K562 (cell line): Measurements from ENCODE around the gene MEX3A. TPM values are rescaled to one million over a fixed set of nuclear protein-coding genes. Genes with fewer than 3 reads are reported as not detected.

ENCODE experiments used
- ARHGAP35 ChIP-seq: fragments of 450-650 bp; IDR thresholded peaks from 2 replicates; pipeline ENCODE4 v1.6.1; 2018; ENCODE audit not compliant: partially characterized antibody
- ARID2 ChIP-seq: fragments of 450-650 bp; IDR thresholded peaks from 2 replicates; pipeline ENCODE4 v1.6.1; 2017; ENCODE audit warnings: antibody characterized with exemption, mild to moderate bottlenecking
- ATF7 ChIP-seq: fragments of 450-650 bp; IDR thresholded peaks from 2 replicates; pipeline ENCODE4 v1.7.1; 2014; ENCODE audit warnings: mild to moderate bottlenecking, moderate library complexity
- CAMTA2 ChIP-seq: fragments of 250-450 bp; sonication (Bioruptor Pico); conservative IDR thresholded peaks from 2 replicates; pipeline ENCODE4 v1.5.1; 2022
- EHMT2 ChIP-seq: fragments of 450-650 bp; IDR thresholded peaks from 2 replicates; pipeline ENCODE4 v1.6.1; 2018; ENCODE audit warnings: antibody characterized with exemption
- HMBOX1 ChIP-seq: sonication (generic); IDR thresholded peaks from 2 replicates; pipeline ENCODE4 v1.6.1; 2016
- KHSRP ChIP-seq: fragments of 450-650 bp; IDR thresholded peaks from 2 replicates; pipeline ENCODE4 v1.6.1; 2017
- NFIX ChIP-seq: fragments of 250-450 bp; sonication (Bioruptor Pico); IDR thresholded peaks from 2 replicates; pipeline ENCODE4 v1.4.0; 2020; ENCODE audit warnings: low read depth, mild to moderate bottlenecking, moderate library complexity
- NR2F6 ChIP-seq: fragments of 450-650 bp; formaldehyde crosslinking; IDR thresholded peaks from 2 replicates; pipeline ENCODE4 v1.4.0; 2020; ENCODE audit warnings: mild to moderate bottlenecking
- RFX1 ChIP-seq: fragments of 450-650 bp; IDR thresholded peaks from 2 replicates; pipeline ENCODE4 v1.6.1; 2016; ENCODE audit warnings: mild to moderate bottlenecking, moderate library complexity
- SMAD4 ChIP-seq: fragments of 250-450 bp; sonication (Bioruptor Pico); conservative IDR thresholded peaks from 2 replicates; pipeline ENCODE4 v1.8.0; 2021; ENCODE audit warnings: inconsistent platforms, mild to moderate bottlenecking, moderate library complexity
- TBP ChIP-seq: optimal IDR thresholded peaks from 2 replicates; pipeline ENCODE3; 2011; ENCODE audit warnings: low read depth, low read length, improper control_type of control experiment
- VEZF1 ChIP-seq: fragments of 200-800 bp; sonication (Bioruptor generic); IDR thresholded peaks from 2 replicates; pipeline ENCODE4 v1.6.1; 2017; ENCODE audit warnings: missing genetic modification characterization, missing compliant biosample characterization
- polyA plus RNA-seq, 8 experiments: library from polyadenylated mRNA; depleted of rRNA in 4 of 8; stranded (reverse) in 5 of 8; unstranded in 3 of 8; fragments of >200 nt; fragmentation: Nextera tagmentation in 2 of 8; fragmentation: Illumina TruSeq in 1 of 8; extraction: Ambion mirVana in 2 of 8; extraction: Trizol in 1 of 8; gene quantifications; 2 replicates each; pipeline versions ENCODE4 v1.2.1 to v1.2.3, GENCODE V29; 2011 to 2014; ENCODE audit warnings: inconsistent platforms in 1 of 8, missing spikeins in 1 of 8
- total RNA-seq, 7 experiments: library from RNA; depleted of rRNA in 6 of 7; stranded (reverse); fragments of >200 nt in 6 of 7; fragmentation: Illumina TruSeq in 2 of 7; extraction: Trizol in 2 of 7; gene quantifications; 2 replicates each; pipeline versions ENCODE4 v1.2.1 to v1.2.3, GENCODE V29; 2011 to 2021; ENCODE audit warnings: low replicate concordance in 1 of 7
- TF ChIP-seq, protein P1 (sequence below), 2 experiments: fragments of 450-650 bp; formaldehyde crosslinking in 1 of 2; IDR thresholded peaks; 2 replicates each; pipeline versions ENCODE4 v1.4.0 to v1.6.1; 2014 to 2020; ENCODE audit warnings: mild to moderate bottlenecking in 2 of 2, borderline replicate concordance in 1 of 2, low read depth in 1 of 2
- TF ChIP-seq, protein P2 (sequence below): IDR thresholded peaks from 2 replicates; pipeline ENCODE4 v1.6.1; 2012; ENCODE audit warnings: low read depth, low read length, improper control_type of control experiment, borderline replicate concordance

Gene MEX3A
- total and polyA plus RNA-seq, 9 of the 15 experiments (the other 6 are each of a cell fraction or from before 2014, with no cell fraction given), result 0.36 to 13.7 (median 5.2) TPM

- TF ChIP-seq, protein P1, sequence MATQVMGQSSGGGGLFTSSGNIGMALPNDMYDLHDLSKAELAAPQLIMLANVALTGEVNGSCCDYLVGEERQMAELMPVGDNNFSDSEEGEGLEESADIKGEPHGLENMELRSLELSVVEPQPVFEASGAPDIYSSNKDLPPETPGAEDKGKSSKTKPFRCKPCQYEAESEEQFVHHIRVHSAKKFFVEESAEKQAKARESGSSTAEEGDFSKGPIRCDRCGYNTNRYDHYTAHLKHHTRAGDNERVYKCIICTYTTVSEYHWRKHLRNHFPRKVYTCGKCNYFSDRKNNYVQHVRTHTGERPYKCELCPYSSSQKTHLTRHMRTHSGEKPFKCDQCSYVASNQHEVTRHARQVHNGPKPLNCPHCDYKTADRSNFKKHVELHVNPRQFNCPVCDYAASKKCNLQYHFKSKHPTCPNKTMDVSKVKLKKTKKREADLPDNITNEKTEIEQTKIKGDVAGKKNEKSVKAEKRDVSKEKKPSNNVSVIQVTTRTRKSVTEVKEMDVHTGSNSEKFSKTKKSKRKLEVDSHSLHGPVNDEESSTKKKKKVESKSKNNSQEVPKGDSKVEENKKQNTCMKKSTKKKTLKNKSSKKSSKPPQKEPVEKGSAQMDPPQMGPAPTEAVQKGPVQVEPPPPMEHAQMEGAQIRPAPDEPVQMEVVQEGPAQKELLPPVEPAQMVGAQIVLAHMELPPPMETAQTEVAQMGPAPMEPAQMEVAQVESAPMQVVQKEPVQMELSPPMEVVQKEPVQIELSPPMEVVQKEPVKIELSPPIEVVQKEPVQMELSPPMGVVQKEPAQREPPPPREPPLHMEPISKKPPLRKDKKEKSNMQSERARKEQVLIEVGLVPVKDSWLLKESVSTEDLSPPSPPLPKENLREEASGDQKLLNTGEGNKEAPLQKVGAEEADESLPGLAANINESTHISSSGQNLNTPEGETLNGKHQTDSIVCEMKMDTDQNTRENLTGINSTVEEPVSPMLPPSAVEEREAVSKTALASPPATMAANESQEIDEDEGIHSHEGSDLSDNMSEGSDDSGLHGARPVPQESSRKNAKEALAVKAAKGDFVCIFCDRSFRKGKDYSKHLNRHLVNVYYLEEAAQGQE (IDR thresholded peaks at IDR 0.05; ENCODE audit: borderline replicate concordance), result peak; percentile 29; the same call in 1 of the 2 replicates
- TF ChIP-seq, protein P1 (CRISPR knock-in tag; IDR thresholded peaks at IDR 0.05; ENCODE audit: low read depth), result no peak
- TF ChIP-seq ARID2 (no peak), SMAD4 (CRISPR knock-in tag) (no peak), RFX1 (peak; percentile 61), ATF7 (no peak), CAMTA2 (no peak), TBP (no peak), NFIX (CRISPR knock-in tag) (peak; percentile 55; the same call in 1 of the 2 replicates), ARHGAP35 (no peak), VEZF1 (CRISPR knock-in tag) (peak; percentile 47; the same call in 1 of the 2 replicates), HMBOX1 (no peak), KHSRP (no peak), NR2F6 (CRISPR knock-in tag) (no peak), EHMT2 (no peak)
- TF ChIP-seq, protein P2, sequence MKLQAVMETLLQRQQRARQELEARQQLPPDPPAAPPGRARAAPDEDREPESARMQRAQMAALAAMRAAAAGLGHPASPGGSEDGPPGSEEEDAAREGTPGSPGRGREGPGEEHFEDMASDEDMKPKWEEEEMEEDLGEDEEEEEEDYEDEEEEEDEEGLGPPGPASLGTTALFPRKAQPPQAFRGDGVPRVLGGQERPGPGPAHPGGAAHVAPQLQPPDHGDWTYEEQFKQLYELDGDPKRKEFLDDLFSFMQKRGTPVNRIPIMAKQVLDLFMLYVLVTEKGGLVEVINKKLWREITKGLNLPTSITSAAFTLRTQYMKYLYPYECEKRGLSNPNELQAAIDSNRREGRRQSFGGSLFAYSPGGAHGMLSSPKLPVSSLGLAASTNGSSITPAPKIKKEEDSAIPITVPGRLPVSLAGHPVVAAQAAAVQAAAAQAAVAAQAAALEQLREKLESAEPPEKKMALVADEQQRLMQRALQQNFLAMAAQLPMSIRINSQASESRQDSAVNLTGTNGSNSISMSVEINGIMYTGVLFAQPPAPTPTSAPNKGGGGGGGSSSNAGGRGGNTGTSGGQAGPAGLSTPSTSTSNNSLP, result no peak
Measured at GRCh38 chr1:156104065-156104810, 22.0 kb upstream of the MEX3A start (continued).
